Stimulated activated naive CD8-positive, alpha-beta T cell treated with anti-CD3 and anti-CD28 coated beads, Interleukin-15, Interleukin-2, amounts not matched to agents 100 U/mL and 50 U/mL, for 24 hours (primary cell): Measurements from ENCODE around the gene TRAFD1.
A peak's percentile ranks its signal among the peaks of the same experiment; 100 is the strongest.
"Not testable (repeated sequence)": the region's sequence is repeated elsewhere in the genome, so short reads cannot be mapped to it uniquely, and the experiment has no call there.

ENCODE experiments used
- ATAC-seq: fragments of 150-1000 bp; cut with Tn5 transposase; one replicate; pipeline ENCODE4 v1.10.0; 2021
- DNase-seq: peaks from one replicate; pipeline ENCODE4 v3.0.0; 2021

Gene TRAFD1

DNA sequence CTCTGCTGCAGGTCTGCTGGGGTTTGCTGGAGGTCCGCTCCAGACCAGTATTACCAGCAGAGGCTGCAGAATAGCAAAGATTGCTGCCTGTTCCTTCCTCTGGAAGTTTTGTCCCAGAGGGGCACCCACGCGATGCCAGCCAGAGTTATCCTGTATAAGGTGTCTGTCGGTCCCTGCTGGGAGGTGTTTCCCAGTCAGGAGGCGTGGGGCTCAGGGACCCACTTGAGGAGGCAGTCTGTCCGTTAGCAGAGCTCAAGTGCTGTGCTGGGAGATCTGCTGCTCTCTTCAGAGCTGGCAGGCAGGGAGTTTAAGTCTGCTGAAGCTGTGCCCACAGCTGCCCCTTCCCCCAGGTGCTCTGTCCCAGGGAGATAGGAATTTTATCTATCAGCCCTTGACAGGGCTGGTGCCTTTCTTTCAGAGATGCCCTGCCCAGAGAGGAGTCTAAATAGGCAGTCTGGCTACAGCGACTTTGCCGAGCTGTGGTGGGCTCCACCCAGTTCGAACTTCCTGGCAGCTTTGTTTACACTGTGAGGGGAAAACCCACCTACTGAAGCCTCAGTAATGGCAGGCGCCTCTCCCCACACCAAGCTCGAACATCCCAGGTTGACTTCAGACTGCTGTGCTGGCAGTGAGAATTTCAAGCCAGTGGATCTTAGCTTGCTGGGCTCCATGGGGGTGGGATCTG is 33.2 kb downstream of the TRAFD1 start:
- DNase-seq, ATAC-seq: not testable (repeated sequence)

DNA sequence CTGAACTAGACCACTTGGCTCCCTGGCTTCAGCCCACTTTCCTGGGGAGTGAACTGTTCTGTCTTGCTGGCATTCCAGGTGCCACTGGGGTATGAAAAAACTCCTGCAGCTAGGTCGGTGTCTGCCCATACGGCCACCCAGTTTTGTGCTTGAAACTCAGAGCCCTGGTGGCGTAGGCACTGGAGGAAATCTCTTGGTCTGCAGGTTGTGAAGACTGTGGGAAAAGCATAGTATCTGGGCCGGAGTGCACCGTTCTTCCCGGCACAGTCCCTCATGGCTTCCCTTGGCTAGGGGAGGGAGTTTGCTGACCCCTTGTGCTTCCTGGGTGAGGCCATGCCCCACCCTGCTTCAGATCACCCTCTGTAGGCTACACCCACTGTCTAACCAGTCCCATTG is 33.8 kb downstream of the TRAFD1 start:
- ATAC-seq (no peak), DNase-seq (no peak)

DNA sequence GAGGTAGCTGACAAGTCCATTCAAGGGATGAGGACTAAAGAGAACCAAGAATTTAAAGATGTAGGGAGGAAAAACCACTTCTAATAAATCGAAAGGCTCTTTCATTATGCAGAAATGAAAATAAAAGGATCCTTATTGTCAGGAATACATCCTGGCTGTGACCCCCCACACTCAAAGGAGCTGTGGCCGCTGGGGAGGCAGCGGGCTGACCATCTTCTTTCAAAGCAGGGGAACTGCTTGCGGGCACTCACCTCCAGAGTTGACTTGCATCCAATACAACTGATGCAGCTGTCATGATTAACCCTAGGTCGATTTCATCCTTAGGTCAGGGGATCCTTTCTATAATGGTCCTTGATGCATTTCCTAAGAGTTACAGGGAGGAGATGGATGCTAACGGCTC is 35.3 kb downstream of the TRAFD1 start:
- ATAC-seq, result no peak
- DNase-seq, result no peak

DNA sequence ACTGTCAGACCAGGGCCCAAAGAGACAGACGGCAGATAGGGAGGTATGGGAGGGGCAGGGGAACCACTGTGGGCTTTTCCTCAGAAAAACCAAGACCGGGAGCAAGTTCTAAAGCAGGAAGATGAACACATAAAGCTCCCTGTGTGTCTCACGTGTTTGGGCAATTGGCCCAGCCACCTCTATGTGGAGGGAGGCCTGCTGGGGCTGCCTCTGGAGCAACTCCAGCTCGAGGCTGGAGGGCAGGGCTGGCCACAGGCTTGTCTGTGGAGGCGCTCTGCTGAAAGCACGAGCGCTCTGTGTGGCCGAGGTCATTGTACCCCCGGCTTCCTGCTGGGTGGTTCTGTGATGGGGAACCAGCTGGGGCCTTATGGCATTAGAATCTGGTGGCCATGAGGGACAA is 36.4 kb downstream of the TRAFD1 start:
- DNase-seq (no peak), ATAC-seq (no peak)

DNA sequence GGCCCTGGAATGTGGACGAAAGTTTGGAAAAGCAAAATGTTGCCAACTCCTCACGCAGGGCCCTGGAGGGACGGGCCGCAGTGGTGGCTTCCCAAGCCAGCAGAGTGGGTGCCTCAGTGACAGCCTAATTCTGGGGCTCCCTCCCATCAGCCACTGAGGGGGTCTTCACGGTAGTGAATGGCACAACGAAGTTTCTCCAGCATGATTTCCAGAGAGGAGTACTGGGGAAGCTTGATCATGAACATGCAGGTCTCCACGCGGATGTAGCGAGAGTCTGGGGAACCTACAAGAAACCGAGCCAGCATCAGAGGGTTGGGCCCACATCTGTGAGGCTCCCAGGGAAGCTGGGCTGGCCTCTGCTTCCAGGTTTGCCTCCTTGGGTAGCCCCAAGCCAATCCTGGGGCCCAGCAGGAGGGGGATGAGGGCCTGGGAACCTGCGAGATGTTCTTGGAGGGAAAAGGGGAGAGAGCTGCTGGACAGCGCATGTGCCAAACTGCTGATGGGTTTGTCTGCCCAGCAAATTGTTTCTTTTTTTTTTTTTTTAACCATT is 37.0 kb downstream of the TRAFD1 start:
- ATAC-seq (no peak), DNase-seq (no peak)

DNA sequence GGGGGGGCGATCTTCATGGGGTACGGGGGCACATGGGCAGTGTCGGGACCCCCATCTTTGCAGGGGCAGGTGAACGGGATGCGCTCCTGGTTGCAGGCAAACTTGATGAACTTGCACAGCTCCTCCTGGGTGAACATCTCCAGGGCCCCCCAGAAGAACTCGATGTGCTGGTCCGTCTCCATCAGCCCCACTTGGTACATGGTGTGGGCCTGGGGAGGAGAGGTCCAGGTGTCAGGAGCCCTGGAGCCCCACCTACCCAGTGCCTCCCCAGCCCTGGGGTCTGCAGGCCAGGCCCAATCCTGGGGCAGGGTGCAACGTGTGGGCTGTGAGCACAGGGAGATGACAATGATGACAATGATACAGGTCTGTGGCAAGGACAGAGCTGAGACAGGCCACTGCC is 37.7 kb downstream of the TRAFD1 start:
- ATAC-seq, result no peak
- no peak for DNase-seq

DNA sequence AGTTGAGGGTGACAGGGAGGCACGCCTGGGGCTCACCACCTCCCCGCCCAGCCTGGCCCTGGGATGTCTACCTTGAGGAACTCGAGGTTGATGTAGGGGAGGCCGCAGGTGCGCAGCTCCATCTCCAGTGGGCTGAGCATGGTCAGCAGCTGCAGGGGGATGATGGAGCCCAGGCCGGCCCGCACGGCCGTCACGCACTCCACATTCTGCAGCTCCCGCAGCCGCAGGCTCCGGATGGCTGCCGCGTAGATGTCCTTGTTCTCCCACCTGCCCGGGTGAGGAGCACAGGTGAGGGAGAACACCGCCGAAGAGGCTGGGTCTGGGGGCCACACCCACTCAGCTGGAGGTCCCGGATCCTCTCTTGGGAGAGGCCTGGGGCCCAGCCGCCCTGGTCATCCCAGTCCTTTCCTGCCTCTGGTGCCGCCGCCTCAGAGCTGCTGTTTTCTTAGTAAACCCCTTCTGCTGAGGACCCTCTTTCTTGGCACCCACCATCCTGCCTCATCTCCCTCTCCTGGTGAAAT is 38.2 kb downstream of the TRAFD1 start:
- DNase-seq, result no peak
- ATAC-seq, result no peak

DNA sequence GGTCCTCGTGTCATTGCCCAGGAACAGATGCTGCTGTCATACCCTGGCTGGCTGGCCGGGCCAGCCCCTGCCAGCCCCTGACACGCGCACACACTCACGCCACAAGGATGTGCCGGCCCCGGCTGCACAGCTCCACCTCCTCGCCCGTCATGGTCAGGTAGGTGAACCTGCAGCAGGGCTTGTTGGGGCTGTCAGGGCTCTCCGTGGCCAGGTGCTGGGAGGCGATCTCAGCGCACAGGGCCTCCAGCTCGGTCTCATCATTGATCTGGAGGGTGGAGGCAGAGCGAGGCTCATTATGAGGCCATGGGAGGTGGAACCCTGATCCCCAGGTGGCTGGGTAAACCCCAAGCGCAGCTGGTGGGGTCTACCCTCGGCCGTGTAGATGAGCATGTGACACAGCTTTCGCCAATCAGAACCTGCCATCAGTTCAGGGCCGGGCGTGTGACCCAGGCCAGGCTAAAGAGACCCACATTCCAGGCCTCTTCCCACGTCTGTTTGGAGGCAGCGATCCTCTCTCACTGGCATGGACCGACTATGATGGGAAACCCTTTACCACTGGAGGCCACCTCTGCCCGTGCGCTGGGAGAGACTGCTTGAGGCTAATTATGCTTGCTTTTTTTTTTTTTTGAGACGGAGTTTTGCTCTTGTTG is 38.8 kb downstream of the TRAFD1 start:
- ATAC-seq (no peak), DNase-seq (no peak)

DNA sequence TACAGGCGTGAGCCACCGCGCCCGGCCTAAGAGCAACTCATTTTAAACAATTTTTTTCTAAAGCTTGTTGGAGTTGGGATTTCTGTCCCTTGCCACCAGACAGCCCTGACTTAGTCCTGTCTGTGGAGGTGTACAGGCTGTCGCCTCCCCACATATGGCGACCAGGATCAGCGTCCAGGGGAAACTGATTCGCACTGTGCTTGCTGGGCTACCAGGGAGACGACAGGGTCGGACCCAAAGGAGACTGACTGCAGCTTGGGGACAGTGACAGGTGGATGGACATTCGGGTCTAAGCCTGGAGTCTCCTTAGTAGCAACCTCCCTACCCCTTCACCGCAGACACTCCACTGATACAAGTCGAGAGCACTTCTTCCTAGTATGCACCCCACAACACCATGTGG is 40.3 kb downstream of the TRAFD1 start:
- ATAC-seq, result no peak

DNA sequence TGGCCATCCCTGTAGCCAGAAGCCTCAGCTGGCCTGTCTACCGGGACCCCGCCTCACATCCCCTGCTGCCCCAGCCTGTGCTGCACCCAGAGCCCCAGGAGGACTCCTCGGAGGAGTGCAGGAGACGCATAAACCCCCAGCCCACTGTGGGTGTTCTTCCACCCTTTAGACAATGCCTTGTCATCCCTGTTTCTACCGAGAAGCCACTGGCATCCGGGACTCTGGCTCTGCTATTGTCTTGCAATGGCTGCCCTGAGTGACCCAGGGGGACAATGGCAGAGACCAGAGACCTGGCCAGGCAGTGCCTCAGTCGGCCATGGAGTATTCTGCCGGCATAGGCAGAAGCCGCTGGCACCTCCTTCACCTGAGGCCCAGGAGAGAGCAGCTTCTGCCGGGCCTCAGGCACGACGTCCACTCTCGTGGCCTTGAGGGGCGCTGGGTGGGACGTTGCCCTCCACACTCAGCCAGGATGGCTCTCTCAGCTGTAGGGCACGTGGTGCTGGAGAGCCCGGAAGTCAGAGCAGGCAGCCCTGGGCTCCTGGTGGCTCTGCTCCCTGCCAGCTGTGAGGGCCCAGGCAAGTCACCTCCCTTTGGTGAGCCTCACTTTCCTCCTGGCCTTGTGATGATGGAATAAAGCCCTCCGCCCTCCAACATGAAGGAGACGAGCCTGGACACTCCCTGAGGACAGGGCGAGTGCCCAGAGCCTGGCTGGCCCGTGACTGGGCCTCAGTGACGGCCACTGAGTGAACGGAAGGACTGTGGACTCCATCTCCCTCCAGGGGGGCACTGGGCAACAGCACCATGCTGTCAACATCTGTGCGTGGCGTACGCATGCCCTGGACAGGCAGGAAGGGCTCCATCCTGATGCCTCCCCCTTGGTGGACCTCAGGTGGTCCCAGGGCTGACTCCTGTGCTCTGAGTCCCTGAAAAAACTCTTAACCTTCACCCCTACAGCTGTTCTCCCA is 41.0 kb downstream of the TRAFD1 start:
- DNase-seq (no peak), ATAC-seq (no peak)

More for the DNA sequence above, 40.3 kb downstream of the TRAFD1 start:
- DNase-seq, result no peak

DNA sequence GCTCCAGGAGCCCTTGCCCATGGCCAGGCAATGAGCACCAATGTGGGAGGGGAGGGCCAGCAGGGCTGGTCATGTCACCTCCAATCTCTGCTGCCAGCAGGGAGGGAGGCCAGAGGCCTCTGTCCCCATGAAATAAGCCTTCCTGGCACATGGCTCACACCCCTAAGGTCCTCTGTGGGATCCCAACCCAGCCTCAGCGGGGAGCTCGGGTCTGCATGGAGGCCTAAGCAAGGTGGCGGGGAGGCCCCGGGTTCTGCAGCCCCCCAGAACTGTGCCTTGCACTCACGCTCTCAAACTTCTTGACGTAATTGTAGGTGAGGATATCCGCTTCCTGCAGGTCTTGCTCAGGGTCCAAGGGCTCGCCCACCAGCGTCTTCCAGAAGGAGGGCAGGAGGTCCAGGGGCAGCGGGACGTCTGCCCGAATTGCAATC is 41.7 kb downstream of the TRAFD1 start:
- ATAC-seq (no peak), DNase-seq (no peak)

DNA sequence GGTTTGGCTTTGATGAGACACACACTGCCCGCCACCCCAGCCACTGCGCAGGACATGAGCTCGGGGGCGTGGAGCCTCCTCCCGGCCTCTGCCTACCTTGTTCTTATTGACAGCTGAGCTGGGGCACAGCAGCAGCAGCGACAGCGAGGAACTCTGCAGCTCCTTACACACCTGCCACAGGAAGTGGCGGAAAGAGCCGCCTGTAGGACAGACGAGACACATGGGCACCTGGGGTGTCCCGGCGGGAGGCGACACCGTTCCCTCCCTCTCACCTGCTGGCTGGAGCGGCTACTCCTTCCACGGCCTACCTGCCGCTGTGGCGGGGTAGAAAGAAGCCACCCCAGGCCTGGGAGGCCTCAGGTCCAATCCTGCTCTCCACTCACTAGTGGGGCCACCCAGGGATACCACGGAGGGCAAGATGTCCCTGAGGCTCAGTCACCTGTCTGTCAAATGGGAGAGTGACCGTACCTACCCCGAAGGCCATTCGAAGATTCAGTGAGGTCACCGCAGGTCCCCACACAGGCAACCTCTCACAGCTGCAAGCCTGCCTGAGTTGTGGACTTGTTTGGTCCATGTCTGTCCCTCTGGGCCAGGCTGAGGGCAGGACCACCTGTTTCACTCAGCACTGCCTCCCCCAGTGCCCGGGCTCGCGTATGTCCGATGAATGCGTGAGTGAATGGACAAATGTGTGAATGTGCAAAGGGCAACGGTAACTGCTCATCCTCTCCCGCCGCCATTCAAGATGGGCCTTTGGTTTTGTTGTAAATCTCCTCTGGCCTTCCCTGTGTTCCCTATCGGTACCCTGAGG is 42.6 kb downstream of the TRAFD1 start:
- ATAC-seq (no peak), DNase-seq (no peak)

DNA sequence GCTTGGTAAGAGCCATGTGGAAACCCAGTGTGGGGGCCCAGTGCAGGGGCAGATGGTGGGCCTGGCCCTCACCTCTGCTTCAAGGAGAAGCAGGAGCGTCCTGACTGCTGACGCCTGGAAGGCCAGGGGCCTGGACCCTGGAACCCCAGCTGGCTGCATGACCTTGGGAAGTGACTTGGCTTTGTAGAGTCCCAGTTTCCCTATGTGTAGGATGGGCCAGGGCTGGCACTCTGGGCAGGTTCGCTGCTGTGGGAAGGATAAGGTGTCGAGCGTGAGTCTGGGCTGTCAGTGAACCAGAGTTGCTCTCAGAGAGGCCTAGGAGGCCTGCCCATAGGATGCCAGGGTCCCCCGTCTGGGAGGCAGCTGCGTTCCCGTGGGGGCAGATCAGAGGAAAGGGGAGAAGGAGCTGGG is 43.2 kb downstream of the TRAFD1 start:
- no peak for DNase-seq
- no peak for ATAC-seq

DNA sequence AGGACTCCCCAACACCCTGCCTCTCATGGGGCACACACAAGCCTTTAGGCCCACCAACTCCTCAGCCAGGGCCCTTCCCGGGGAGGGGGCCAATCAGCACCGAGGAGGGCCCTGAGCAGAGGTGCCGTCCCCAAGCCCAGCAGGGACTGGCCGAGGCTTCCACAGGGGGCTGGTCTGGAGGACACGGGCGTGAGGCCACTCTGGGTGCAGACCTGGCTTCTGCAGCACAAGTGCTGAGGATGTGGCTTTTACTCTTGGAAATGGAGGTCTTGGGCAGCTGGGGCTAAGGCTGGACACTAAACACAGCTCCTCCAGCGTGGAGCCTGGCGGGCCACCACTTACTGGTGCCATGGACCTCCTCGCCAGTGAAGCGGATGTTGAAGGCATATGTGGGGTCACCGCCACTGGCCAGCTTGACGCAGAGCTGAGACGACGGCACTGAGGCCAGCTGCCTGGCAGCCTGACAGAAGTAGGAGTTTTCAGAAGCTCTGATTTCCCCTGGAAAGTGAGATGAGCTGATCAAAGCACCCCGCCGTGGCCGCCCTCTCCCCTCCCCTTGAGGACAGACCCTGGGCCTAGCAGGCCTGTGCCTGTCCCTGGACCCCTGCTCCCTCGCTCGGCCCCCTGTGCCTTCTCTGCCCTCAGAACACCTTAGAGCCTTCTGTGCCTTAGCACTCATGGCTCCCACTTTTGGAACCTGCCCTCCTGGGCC is 44.0 kb downstream of the TRAFD1 start:
- DNase-seq, result no peak
- no peak for ATAC-seq

DNA sequence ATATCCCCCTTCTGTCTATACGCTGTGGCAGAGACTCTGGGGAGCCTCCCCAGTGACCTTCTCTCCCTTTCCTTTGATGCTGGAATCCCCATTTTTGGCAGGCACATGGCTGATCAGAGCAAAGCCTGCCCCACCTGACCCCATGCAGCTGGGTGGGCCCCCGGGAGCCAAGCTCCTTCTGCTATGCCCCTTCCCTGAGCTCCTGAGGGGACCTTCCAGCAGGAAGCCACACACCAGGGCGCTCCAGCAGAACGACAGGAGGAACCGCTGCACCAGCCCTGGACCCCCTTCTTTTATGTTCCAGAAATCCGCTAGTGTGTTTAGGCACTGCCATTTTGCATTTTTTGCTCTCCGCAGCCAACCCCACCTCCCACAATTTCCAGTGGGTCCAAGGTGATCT is 44.6 kb downstream of the TRAFD1 start:
- DNase-seq (no peak), ATAC-seq (no peak)

DNA sequence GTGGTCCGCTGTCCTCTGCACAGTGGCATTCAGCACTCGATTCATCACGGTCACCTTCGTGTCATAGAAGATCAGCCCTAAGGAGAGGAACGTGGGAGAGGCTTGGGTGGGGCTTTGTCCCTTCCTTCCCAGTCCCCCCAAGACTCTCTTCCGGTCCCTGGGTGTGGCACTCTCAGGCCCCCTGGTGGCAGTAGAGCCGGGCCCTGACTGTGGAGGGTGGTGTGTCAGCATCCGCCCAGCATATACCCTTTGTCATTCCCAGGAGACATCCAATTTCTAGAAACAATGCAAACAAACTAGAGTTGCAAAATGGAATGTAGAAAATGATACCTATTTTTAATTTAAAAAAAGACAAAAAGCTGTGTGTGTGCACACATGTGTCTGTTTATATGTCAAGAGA is 45.0 kb downstream of the TRAFD1 start:
- DNase-seq, result peak; percentile 60
- ATAC-seq, result peak; percentile 61

DNA sequence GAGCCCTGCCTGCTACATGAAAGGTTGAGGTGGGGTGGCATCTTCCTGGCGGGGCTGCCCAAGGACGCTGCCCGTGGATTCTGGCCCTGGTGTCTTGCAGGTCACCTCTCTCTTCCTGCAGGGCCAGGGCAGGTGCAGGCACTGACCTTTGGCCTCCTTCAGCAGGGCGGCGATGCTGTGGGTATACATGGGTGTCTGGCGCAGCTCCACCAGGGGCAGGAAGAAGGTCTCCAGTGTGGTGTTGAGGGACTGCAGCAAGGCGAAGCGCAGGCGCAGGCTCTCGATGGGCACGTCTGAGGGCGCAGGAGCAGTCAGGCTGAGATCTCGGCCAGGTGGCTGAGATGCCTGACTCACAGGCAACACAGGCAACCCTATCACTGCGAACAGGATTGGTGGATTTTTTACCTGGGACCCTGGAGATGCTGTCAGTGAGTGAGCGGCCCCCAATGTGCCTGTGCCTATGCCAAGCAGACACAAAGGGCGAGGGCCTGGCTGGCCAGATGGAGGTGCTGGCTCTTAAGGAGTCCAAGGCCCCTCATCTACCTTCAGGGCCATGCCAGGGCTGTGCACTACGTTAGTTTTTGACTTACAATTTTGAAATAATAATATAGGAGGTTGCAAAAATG is 45.7 kb downstream of the TRAFD1 start:
- DNase-seq (no peak), ATAC-seq (no peak)

DNA sequence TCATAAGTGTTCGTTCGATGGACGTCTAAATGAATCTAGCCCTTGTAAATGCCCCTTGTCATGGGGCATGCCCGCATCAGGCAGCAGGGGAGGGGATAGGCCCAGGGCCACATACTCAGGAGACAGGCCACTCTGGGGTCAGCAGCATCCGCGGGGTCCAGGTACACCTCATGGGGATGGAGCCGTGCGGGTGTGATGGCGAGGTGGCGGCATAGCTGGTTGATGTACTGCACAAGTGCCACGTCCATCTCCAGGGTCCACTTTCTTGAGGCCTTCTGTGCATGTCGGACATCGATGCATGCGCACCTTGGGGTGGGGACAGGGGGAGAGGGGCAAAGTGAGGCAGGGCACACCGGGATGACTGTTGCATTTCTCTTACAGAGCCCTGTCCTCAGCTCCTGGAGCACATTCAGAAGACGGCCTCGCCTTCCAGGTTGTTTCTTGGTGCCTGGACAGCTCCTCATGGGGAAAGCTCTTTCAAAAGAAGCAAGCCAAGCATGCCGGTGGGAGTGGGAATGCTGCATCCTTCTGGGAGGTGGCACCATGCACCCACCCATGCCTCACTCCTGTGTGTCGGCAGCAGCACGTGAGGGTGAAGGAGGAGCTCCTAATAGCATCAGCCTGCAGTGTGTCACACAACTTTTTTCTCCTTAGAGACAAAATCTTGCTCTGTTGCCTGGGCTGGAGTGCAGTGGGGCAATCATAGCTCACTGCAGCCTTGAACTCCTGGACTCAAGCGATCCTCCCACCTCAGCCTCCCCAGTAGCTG is 47.4 kb downstream of the TRAFD1 start:
- ATAC-seq, result no peak
- no peak for DNase-seq

DNA sequence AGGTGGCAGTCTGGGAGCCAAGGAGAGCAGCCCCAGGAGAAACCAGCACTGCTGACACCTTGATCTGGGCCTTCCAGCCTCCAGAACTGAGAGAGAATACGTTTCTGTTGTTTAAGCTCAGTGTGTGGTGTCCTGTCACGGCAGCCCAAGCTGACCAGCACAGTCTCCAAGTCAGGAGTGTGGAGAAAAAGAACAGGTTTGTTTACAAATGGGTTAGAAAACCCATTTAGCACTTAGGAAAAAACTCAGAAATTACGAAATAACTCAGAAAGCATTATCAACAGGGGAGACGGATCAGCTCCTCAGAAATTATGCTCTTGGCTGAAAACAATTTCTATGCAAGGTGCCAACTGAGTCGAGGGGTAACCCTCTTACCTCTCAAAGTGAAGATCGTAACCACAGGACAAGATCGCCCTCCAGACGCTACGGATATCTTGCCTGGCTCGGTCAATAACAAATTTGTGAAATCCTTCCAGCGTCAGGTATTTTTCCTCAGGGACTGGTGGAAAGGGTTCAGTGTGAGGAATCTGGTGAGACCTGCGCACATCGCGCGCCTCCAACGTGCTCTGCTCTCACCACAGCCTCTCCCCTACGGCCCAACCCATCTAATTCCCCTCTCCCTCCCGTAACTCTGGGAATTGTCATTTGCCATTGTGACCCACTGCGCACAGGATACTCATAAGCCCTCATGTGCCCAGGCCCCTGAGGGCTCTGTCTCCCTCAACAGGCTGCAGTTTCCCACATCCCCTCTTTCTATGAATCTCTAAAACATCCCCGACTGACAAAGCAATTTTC is 50.2 kb downstream of the TRAFD1 start:
- no peak for ATAC-seq

More for the DNA sequence above, 50.2 kb downstream of the TRAFD1 start:
- DNase-seq, result no peak
